Activated T-cell treated with anti-CD3 and anti-CD28 coated beads, Interleukin-2, amount 50 U/mL, for 4 hours (primary cell): ENCODE results near the gene NCOR1. TPM values are rescaled to one million over a fixed set of nuclear protein-coding genes. Genes with fewer than 3 reads are reported as not detected.

Experiments
- ATAC-seq, 2 donors: fragments of 200-7000 bp; cut with Tn5 transposase; one replicate each; pipeline ENCODE4 v1.10.0; 2021
- DNase-seq: peaks from one replicate; pipeline ENCODE4 v3.0.0-alpha.2; 2020
- H3K27me3 Mint-ChIP-seq: one replicate; pipeline ENCODE4 v1.8.0; 2021; ENCODE audit warnings: low read depth, mixed read lengths
- H3K36me3 Mint-ChIP-seq: one replicate; pipeline ENCODE4 v1.8.0; 2022; ENCODE audit warnings: mixed read lengths; ENCODE audit not compliant: insufficient read depth
- H3K4me1 Mint-ChIP-seq: one replicate; pipeline ENCODE4 v1.8.0; 2021; ENCODE audit warnings: low read depth, mixed read lengths
- H3K4me3 Mint-ChIP-seq: one replicate; pipeline ENCODE4 v1.8.0; 2021; ENCODE audit warnings: mild to moderate bottlenecking, moderate library complexity, mixed read lengths
- H3K9me3 Mint-ChIP-seq: one replicate; pipeline ENCODE4 v1.8.0; 2021; ENCODE audit warnings: mixed read lengths
- total RNA-seq, 3 donors: library from RNA; stranded (reverse); gene quantifications; one replicate each; pipeline ENCODE4 v1.2.1, GENCODE V29; 2021

NCOR1 gene
- total RNA-seq, 3 donors from 2014 or later, result 86.4 to 107 (median 92.2) TPM

DNA sequence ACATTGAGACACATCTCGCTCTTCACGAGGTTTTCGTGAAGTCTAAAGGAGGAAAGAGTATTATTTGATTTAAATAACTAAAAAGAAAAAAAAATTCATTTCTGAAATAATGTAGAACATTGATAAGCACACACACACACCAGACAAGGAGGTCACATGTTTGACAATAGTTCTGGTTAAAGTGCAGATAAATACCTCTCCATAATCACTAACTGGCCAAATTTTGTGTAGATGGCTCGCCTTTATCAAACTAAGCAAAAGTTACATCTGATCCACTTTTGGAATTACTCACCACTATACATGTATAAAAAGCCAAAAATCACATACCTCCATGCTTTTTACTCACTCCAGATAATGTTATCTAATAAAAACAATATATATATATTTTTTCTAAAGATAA, 106.5 kb downstream of the NCOR1 start:
- no peak for ATAC-seq
- Mint-ChIP-seq H3K36me3 (peaks cover 28% of the 10 kb centered on the region), H3K4me3 (no peak overlapping the region), H3K27me3 (no peaks in the 10 kb centered on the region), H3K9me3 (no peaks in the 10 kb centered on the region), H3K4me1 (no peaks in the 10 kb centered on the region)
- DNase-seq, result no peak

DNA sequence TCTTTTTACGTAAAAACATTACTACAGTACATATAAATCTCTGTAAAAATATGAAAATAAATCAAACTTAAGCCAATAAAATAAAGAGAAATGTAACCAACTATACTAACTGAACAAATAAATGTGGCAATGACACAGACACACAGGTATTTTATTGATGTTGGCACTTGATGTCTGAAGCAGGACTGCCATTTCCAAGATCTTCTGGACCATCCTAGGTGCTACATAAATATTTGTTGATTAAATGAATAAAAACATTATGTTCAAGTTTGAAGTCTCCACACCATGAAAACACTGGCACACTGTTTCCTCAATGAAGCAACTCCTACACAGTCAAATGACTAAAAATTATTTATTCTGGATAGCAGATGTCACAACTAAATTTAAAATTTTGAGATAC, 106.9 kb downstream of the NCOR1 start:
- Mint-ChIP-seq H3K9me3 (no peaks in the 10 kb centered on the region), H3K4me3 (no peak overlapping the region), H3K27me3 (no peaks in the 10 kb centered on the region), H3K4me1 (no peaks in the 10 kb centered on the region), H3K36me3 (peaks cover 26% of the 10 kb centered on the region)
- DNase-seq, result no peak
- ATAC-seq, result no peak

- H3K27me3 Mint-ChIP-seq, result no peaks in the 10 kb centered on the region
- H3K36me3 Mint-ChIP-seq, result peaks cover 26% of the 10 kb centered on the region
- DNase-seq (no peak), ATAC-seq (no peak)
- H3K4me3 Mint-ChIP-seq, result no peak overlapping the region
- H3K9me3 Mint-ChIP-seq, result no peaks in the 10 kb centered on the region
- no peaks in the 10 kb centered on the region for H3K4me1 Mint-ChIP-seq
These were observed 108.1 kb downstream of the NCOR1 start for GRCh38 chr17:16107165-16107770.

GRCh38 chr17:16106161-16106891, 109.0 kb downstream of the NCOR1 start:
- ATAC-seq (no peak), DNase-seq (no peak)
- Mint-ChIP-seq H3K27me3 (no peaks in the 10 kb centered on the region), H3K9me3 (no peaks in the 10 kb centered on the region), H3K36me3 (peaks cover 26% of the 10 kb centered on the region), H3K4me3 (no peak overlapping the region), H3K4me1 (no peaks in the 10 kb centered on the region)

DNA sequence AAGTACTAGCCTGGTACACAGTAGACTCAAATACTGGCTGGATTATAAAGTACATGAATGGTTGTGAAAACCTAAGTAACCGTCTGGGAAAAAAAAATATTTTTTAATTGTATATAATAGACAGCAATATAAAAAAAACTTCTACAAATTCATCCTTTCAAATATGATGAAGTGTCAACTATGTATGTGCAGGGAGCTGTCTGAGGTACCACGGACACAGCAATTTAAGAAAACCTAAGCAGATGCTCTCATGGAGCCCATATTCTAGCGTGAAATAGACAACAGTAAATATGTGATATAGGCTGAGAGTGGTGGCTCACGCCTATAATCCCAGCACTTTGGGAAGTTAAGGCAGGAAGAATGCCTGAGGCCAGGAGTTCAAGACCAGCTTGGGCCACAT, 111.1 kb downstream of the NCOR1 start:
- H3K9me3 Mint-ChIP-seq, result no peaks in the 10 kb centered on the region
- no peak overlapping the region for H3K4me3 Mint-ChIP-seq
- no peak for DNase-seq
- no peak for ATAC-seq
- no peaks in the 10 kb centered on the region for H3K4me1 Mint-ChIP-seq
- H3K27me3 Mint-ChIP-seq, result no peaks in the 10 kb centered on the region
- peaks cover 33% of the 10 kb centered on the region for H3K36me3 Mint-ChIP-seq

DNA sequence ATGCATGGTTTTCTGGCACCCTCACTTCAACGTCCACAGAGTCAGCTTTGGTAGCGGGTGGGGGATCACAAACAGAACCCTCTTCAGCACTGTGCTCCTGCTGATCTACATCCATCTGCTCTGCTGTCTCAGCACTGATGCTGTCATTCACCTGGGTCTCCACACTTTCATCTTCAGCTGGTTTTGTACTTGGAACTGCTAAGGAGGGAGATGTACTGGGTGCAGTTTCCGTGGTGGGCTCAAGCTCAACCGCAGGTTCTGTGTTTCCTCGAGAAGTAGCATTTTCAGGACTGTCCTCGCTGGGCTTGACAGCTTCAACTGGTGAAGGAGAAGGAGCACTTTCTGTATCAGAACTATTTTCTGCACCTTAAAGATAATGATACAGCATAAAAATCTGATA, 113.9 kb downstream of the NCOR1 start:
- ATAC-seq, result no peak
- no peak overlapping the region for H3K4me3 Mint-ChIP-seq
- H3K36me3 Mint-ChIP-seq, result peaks cover 40% of the 10 kb centered on the region
- DNase-seq, result no peak
- no peaks in the 10 kb centered on the region for H3K4me1 Mint-ChIP-seq
- no peaks in the 10 kb centered on the region for H3K27me3 Mint-ChIP-seq
- no peaks in the 10 kb centered on the region for H3K9me3 Mint-ChIP-seq

DNA sequence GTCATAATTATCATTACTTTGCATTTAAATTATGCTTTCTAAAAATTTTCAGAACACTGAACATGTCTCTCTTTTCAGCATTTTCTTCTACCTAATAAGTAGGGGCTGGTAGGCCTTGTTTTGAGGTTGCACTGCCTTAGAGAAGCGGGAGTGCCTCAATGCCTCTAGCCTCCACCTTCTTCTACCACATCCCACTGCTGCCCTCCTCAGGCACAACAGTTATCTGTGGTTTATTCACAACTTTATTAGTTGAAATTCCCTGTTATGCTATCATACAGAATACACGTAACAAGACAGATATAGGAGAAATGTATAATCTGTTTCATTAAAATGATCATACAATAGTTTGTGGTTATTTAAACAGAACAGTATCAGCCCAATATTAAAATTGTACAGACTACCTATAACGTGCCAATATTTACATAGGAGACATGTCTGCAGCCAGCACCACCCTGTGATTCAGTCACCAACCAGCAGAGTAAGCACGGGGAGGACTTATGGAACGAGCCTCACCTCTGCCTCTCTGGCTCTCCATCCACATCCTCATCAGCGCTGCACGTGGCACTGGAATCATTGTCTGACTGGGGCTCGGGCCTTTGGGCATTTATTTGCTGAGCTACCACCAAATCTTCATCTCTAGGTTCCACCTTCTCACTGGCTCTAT, 114.5 kb downstream of the NCOR1 start:
- no peak for ATAC-seq
- Mint-ChIP-seq H3K4me1 (no peaks in the 10 kb centered on the region), H3K9me3 (no peaks in the 10 kb centered on the region), H3K36me3 (peaks cover 40% of the 10 kb centered on the region), H3K27me3 (no peaks in the 10 kb centered on the region), H3K4me3 (no peak overlapping the region)
- no peak for DNase-seq

- Mint-ChIP-seq H3K4me3 (no peak overlapping the region), H3K4me1 (peaks cover 5% of the 10 kb centered on the region), H3K9me3 (no peaks in the 10 kb centered on the region), H3K27me3 (no peaks in the 10 kb centered on the region), H3K36me3 (peaks cover 36% of the 10 kb centered on the region)
- no peak for ATAC-seq
- no peak for DNase-seq
These were observed 123.6 kb downstream of the NCOR1 start for GRCh38 chr17:16091773-16092172.

- Mint-ChIP-seq H3K27me3 (no peaks in the 10 kb centered on the region), H3K9me3 (no peaks in the 10 kb centered on the region), H3K4me1 (peaks cover 21% of the 10 kb centered on the region), H3K36me3 (peaks cover 46% of the 10 kb centered on the region), H3K4me3 (no peak overlapping the region)
- peak in 1 of 2 donors; percentile 35 for ATAC-seq
- DNase-seq, result no peak
These were observed 128.4 kb downstream of the NCOR1 start for GRCh38 chr17:16086957-16087356.

- DNase-seq (no peak), ATAC-seq (no peak)
- H3K4me1 Mint-ChIP-seq, result peaks cover 21% of the 10 kb centered on the region
- H3K27me3 Mint-ChIP-seq, result no peaks in the 10 kb centered on the region
- H3K4me3 Mint-ChIP-seq, result no peak overlapping the region
- H3K36me3 Mint-ChIP-seq, result peaks cover 39% of the 10 kb centered on the region
- H3K9me3 Mint-ChIP-seq, result no peaks in the 10 kb centered on the region
These were observed 130.2 kb downstream of the NCOR1 start for GRCh38 chr17:16085066-16085699.

DNA sequence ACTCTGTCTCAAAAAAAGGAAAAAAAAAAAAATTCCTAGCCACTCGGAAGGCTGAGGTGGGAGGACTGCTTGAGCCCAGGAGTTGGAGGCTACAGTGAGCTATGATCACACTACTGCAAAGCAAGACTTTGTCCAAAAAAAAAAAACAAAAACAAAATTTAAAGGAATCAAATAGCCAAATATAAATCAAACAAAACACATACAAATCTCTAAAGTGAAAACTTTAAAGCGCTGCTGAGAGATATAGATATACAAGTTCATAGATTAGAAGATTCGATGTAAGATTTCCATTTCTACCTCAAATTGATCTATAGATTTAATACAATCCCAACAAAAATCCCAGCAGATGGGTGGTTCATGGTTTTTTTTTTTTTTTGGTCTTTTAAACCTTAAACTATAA, 132.1 kb downstream of the NCOR1 start:
- no peaks in the 10 kb centered on the region for H3K9me3 Mint-ChIP-seq
- H3K4me3 Mint-ChIP-seq, result no peak overlapping the region
- H3K27me3 Mint-ChIP-seq, result no peaks in the 10 kb centered on the region
- DNase-seq (no peak), ATAC-seq (no peak)
- peaks cover 45% of the 10 kb centered on the region for H3K36me3 Mint-ChIP-seq
- peaks cover 21% of the 10 kb centered on the region for H3K4me1 Mint-ChIP-seq

DNA sequence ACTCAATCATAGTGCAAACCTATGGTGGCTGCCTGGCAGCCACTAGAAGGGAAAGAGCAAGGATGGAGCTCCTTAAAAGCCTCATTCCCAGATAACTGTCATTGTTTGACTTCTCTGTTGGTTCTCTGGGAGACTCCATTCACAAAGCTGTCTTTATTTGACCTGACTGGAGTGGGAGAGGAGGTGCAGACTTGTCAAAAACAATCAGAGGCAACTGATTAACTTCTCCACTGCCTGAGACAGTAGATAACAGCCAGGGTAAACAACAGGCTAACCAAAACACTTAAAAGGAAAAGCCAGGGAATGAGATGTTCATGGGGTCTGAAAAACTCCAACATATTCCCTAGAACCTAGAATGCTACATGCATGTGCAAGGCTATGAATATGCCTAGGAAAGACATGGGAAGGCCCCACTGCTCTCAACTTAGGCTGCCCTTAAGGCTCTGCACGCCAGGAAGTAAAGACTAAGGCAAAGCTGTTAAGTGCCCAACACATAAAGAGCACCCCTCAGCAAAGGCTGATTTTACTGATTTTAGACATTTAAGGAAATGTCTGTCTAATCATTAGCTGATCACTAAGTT, 133.7 kb downstream of the NCOR1 start:
- DNase-seq (no peak), ATAC-seq (no peak)
- Mint-ChIP-seq H3K9me3 (no peaks in the 10 kb centered on the region), H3K4me1 (peaks cover 15% of the 10 kb centered on the region), H3K27me3 (no peaks in the 10 kb centered on the region), H3K4me3 (no peak overlapping the region), H3K36me3 (peaks cover 45% of the 10 kb centered on the region)

DNA sequence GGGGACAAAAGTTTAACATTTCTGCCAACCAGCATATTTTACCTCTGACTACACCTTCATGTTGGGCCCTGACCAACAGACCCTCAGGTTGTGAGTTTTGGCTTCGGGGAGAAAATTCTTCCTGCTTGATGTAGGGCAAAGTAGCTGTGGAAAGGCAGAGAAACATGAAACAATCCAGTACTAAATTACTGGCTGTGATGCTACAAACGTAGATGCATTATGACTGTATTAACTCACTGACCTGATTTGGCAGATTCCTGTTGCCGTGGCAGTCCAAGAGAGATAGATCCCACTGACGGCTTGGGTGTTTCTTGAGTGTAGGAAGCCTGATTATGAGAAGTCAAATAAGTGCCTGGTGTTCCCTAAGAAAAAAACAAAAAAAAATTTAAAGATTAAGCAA, 135.0 kb downstream of the NCOR1 start:
- Mint-ChIP-seq H3K4me1 (peaks cover 5% of the 10 kb centered on the region), H3K27me3 (no peaks in the 10 kb centered on the region), H3K36me3 (peaks cover 44% of the 10 kb centered on the region), H3K4me3 (no peak overlapping the region), H3K9me3 (no peaks in the 10 kb centered on the region)
- ATAC-seq (no peak), DNase-seq (no peak)

DNA sequence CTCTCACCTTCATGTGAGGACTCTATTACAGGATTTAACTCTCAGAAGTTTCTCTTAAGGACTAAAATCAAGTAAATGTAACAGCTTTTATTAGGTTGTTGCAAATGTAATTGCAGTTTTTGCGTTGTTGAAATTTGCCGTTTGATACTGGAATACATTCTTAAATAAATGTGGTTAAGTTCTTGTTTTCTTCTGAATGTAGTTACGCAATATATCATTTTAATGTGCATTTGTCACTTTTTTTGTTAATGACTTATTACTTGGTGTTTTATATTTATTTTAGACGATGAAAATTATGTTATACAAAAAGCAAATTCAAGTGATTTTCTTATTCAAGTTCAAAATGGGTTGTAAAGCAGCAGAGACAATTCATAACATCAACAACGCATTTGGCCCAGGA, 139.4 kb downstream of the NCOR1 start:
- H3K36me3 Mint-ChIP-seq, result peaks cover 41% of the 10 kb centered on the region
- DNase-seq (no peak), ATAC-seq (no peak)
- H3K9me3 Mint-ChIP-seq, result no peaks in the 10 kb centered on the region
- H3K4me3 Mint-ChIP-seq, result no peak overlapping the region
- H3K4me1 Mint-ChIP-seq, result no peaks in the 10 kb centered on the region
- no peaks in the 10 kb centered on the region for H3K27me3 Mint-ChIP-seq
